BE2C (cell line): ENCODE data around the gene RBM47.

Source experiments
- DNase-seq: peaks from one replicate; pipeline ENCODE4 v3.0.0-alpha.2; 2020
- H3K27me3 ChIP-seq: fragments of 250-450 bp; sonication (Bioruptor Pico); 2 replicates; pipeline ENCODE4 v1.5.1; 2020; ENCODE audit warnings: mild to moderate bottlenecking
- H3K36me3 ChIP-seq: fragments of 250-450 bp; sonication (Bioruptor Pico); 2 replicates; pipeline ENCODE4 v1.5.1; 2020; ENCODE audit warnings: mild to moderate bottlenecking
- H3K4me1 ChIP-seq: fragments of 250-450 bp; sonication (Bioruptor Pico); 2 replicates; pipeline ENCODE4 v1.5.1; 2020
- H3K4me3 ChIP-seq: 2 replicates; pipeline ENCODE4 v1.5.1; 2011; ENCODE audit warnings: low read depth, low read length
- H3K9me3 ChIP-seq: fragments of 250-450 bp; sonication (Bioruptor Pico); 2 replicates; pipeline ENCODE4 v1.5.1; 2020
- CTCF ChIP-seq: IDR thresholded peaks from 2 replicates; pipeline ENCODE4 v1.5.1; 2012; ENCODE audit warnings: mild to moderate bottlenecking, low read depth, low read length

Gene RBM47

GRCh38 chr4:40516651-40517050 is 113.0 kb downstream of the RBM47 start:
- Histone ChIP-seq H3K9me3 (no peaks in the 10 kb centered on the region), H3K4me1 (no peaks in the 10 kb centered on the region), H3K36me3 (no peaks in the 10 kb centered on the region), H3K4me3 (no peak overlapping the region), H3K27me3 (no peaks in the 10 kb centered on the region)
- TF ChIP-seq CTCF, result no peak
- no peak for DNase-seq

GRCh38 chr4:40515398-40516293 is 114.0 kb downstream of the RBM47 start:
- H3K9me3 ChIP-seq, result no peaks in the 10 kb centered on the region
- no peak for TF ChIP-seq CTCF
- no peaks in the 10 kb centered on the region for H3K4me1 ChIP-seq
- no peaks in the 10 kb centered on the region for H3K27me3 ChIP-seq
- H3K36me3 ChIP-seq, result no peaks in the 10 kb centered on the region
- no peak overlapping the region for H3K4me3 ChIP-seq
- DNase-seq, result no peak

- TF ChIP-seq CTCF, result no peak
- Histone ChIP-seq H3K4me3 (no peak overlapping the region), H3K9me3 (no peaks in the 10 kb centered on the region), H3K4me1 (no peaks in the 10 kb centered on the region), H3K36me3 (no peaks in the 10 kb centered on the region), H3K27me3 (no peaks in the 10 kb centered on the region)
- no peak for DNase-seq
Observed at GRCh38 chr4:40515037-40515397, 114.6 kb downstream of the RBM47 start.

GRCh38 chr4:40514497-40514951 is 115.1 kb downstream of the RBM47 start:
- H3K27me3 ChIP-seq, result no peaks in the 10 kb centered on the region
- no peaks in the 10 kb centered on the region for H3K36me3 ChIP-seq
- H3K4me3 ChIP-seq, result no peak overlapping the region
- no peaks in the 10 kb centered on the region for H3K9me3 ChIP-seq
- H3K4me1 ChIP-seq, result no peaks in the 10 kb centered on the region
- no peak for DNase-seq
- no peak for TF ChIP-seq CTCF

- no peak overlapping the region for H3K4me3 ChIP-seq
- no peaks in the 10 kb centered on the region for H3K9me3 ChIP-seq
- no peaks in the 10 kb centered on the region for H3K36me3 ChIP-seq
- DNase-seq, result no peak
- no peaks in the 10 kb centered on the region for H3K27me3 ChIP-seq
- H3K4me1 ChIP-seq, result no peaks in the 10 kb centered on the region
- TF ChIP-seq CTCF, result no peak
Observed at GRCh38 chr4:40511036-40511614, 118.5 kb downstream of the RBM47 start.

GRCh38 chr4:40507977-40508376 is 121.7 kb downstream of the RBM47 start:
- no peaks in the 10 kb centered on the region for H3K9me3 ChIP-seq
- H3K4me1 ChIP-seq, result no peaks in the 10 kb centered on the region
- H3K36me3 ChIP-seq, result no peaks in the 10 kb centered on the region
- no peak for DNase-seq
- peak; percentile 17; the same call in 1 of the 2 replicates for TF ChIP-seq CTCF
- no peaks in the 10 kb centered on the region for H3K27me3 ChIP-seq
- no peak overlapping the region for H3K4me3 ChIP-seq
